ENCODE measurements around the gene CNIH3. TPM values are rescaled to one million over a fixed set of nuclear protein-coding genes. Genes with fewer than 3 reads are reported as not detected.

Gene CNIH3
- total and polyA plus RNA-seq, 10 of the 15 experiments (the other 5 are each of a cell fraction or from before 2014, with no cell fraction given): 0.77 to 5.8 (median 1.8) TPM

GRCh38 chr1:224671076-224671475 lies 55.0 kb downstream of the CNIH3 start (continued):
- TF ChIP-seq ZBTB11 (CRISPR knock-in tag; IDR thresholded peaks at IDR 0.05): no peak
- TF ChIP-seq SMAD5 (IDR thresholded peaks at IDR 0.05; ENCODE audit: low read depth): no peak
- no peak for TF ChIP-seq PAX8 (IDR thresholded peaks at IDR 0.05)

- H3K9me3 ChIP-seq (replicated peaks; ENCODE audit: control insufficient read depth, insufficient read depth, low read length): no peaks in the 10 kb centered on the region; the same call in 2 of the 3 replicates
- no TSS peak for BruUV-seq (replicated peaks)
- H3K4me3 ChIP-seq: no peak overlapping the region
- no peak overlapping the region for H3K4me2 ChIP-seq (ENCODE audit: control insufficient read depth, insufficient read depth)
- no peak overlapping the region for H3K27ac ChIP-seq (ENCODE audit: control insufficient read depth, insufficient read depth)
- no peaks in the 10 kb centered on the region for H3K36me3 ChIP-seq (ENCODE audit: control insufficient read depth in 2 of 2, insufficient read depth in 2 of 2, low read length in 1 of 2)
- H3K9ac ChIP-seq (ENCODE audit: control insufficient read depth, insufficient read depth, low read length): no peak overlapping the region
- no peaks in the 10 kb centered on the region; a peak in 1 of 4 replicates for H3K27me3 ChIP-seq (replicated peaks in 1 of 2; ENCODE audit: control insufficient read depth in 2 of 2, insufficient read depth in 2 of 2, low read length in 1 of 2)
- ChIA-PET RAD21 (ENCODE audit: unreplicated experiment) (interaction anchor here (1.0 kb wide), 1 partner anchor 179 kb away, joined by 4 read pairs; no protein-coding TSS in a partner anchor), POLR2A (interaction anchor here (0.6 kb wide), 1 partner anchor 832 kb away, joined by 3 read pairs; no protein-coding TSS in a partner anchor), CTCF (interaction anchor here (0.8 to 9.7 kb wide), 4 partner anchors 9 to 250 kb away, joined by 3 to 85 read pairs (median 4); no protein-coding TSS in a partner anchor), SMC1A (ENCODE audit: uncharacterized antibody, unreplicated experiment) (interaction anchor here (1.1 to 3.0 kb wide), 2 partner anchors 179 to 585 kb away, joined by 3 to 17 read pairs; no protein-coding TSS in a partner anchor)
- no peak for DNase-seq (ENCODE audit: low read depth, low spot score)
- intact Hi-C loops (cut with micrococcal nuclease; ENCODE audit: unreplicated experiment) (no loop called here), in situ Hi-C loops (cut with MboI) (no loop called here)
- H3K4me1 ChIP-seq (ENCODE audit: control insufficient read depth, insufficient read depth, low read length): peaks cover 3% of the 10 kb centered on the region; the same call in 1 of the 2 replicates
- WGBS (ENCODE audit: insufficient coverage, insufficient replicate concordance, low lambda C conversion rate, missing lambda C conversion rate): 51% methylated on average over 4 of the region's 4 CpGs
- H3K79me2 ChIP-seq (ENCODE audit: control insufficient read depth, insufficient read depth, low read length): no peaks in the 10 kb centered on the region
- no peaks in the 10 kb centered on the region for H4K20me1 ChIP-seq (ENCODE audit: control insufficient read depth, insufficient read depth)
- ATAC-seq: no peak
- no peak for FAIRE-seq
- no peak overlapping the region for H2AFZ ChIP-seq (ENCODE audit: control insufficient read depth, low read depth, low read length)
- TF ChIP-seq PAX8 (IDR thresholded peaks at IDR 0.05): no peak
- TF ChIP-seq MEF2B (IDR thresholded peaks at IDR 0.05; ENCODE audit: partially characterized antibody, poor library complexity, severe bottlenecking): no peak
- no peak for TF ChIP-seq ZBTB4 (CRISPR knock-in tag; IDR thresholded peaks at IDR 0.05)
- no peak for TF ChIP-seq FOXM1 (IDR thresholded peaks at IDR 0.05; ENCODE audit: low read depth, low read length)
- TF ChIP-seq E2F4 (IDR thresholded peaks at IDR 0.05; ENCODE audit: low read depth, low read length): no peak
- TF ChIP-seq MXI1 (IDR thresholded peaks at IDR 0.05; ENCODE audit: low read depth, low read length): no peak
- TF ChIP-seq TAF1 (IDR thresholded peaks at IDR 0.05; ENCODE audit: borderline replicate concordance, low read depth, low read length): no peak
- no peak for TF ChIP-seq GABPA (IDR thresholded peaks at IDR 0.05; ENCODE audit: low read depth)
- no peak for TF ChIP-seq NFYB (IDR thresholded peaks at IDR 0.05; ENCODE audit: insufficient read depth, low read depth, low read length)
- no peak for TF ChIP-seq CREB1 (IDR thresholded peaks at IDR 0.05; ENCODE audit: low read depth)
- no peak for TF ChIP-seq ZZZ3 (IDR thresholded peaks at IDR 0.05; ENCODE audit: control insufficient read depth, insufficient read length, low read depth)
- no peak for TF ChIP-seq IKZF1 (conservative IDR thresholded peaks at IDR 0.05)
- no peak for TF ChIP-seq NR2C1 (IDR thresholded peaks at IDR 0.05)
- no peak for TF ChIP-seq SREBF1 (IDR thresholded peaks at IDR 0.05; ENCODE audit: low read length)
- TF ChIP-seq NBN (IDR thresholded peaks at IDR 0.05): no peak
These were observed 57.0 kb downstream of the CNIH3 start for GRCh38 chr1:224673141-224673540.

Measured in GM12878 (cell line).